Lower lobe of right lung (tissue), 2 donors: ENCODE data around the gene FAM107B. TPM values are rescaled to one million over a fixed set of nuclear protein-coding genes. Genes with fewer than 3 reads are reported as not detected.

ENCODE experiments used
- ATAC-seq, 2 donors: fragments of 200-7000 bp; cut with Tn5 transposase; one replicate each; pipeline ENCODE4 v1.9.1; 2020 to 2022; ENCODE audit warnings: mild to moderate bottlenecking in 2 of 2, moderate library complexity in 2 of 2
- DNase-seq: peaks from one replicate; pipeline ENCODE4 v3.0.0-alpha.2; 2020
- H3K27ac ChIP-seq: fragments of 200-600 bp; one replicate; pipeline ENCODE4 v1.8.0; 2022
- H3K27me3 ChIP-seq: fragments of 200-600 bp; one replicate; pipeline ENCODE4 v1.8.0; 2022; ENCODE audit warnings: low read depth
- H3K36me3 ChIP-seq: fragments of 200-600 bp; one replicate; pipeline ENCODE4 v1.8.0; 2022; ENCODE audit warnings: mild to moderate bottlenecking
- H3K4me1 ChIP-seq: fragments of 200-600 bp; one replicate; pipeline ENCODE4 v1.8.0; 2022
- H3K4me3 ChIP-seq: fragments of 200-600 bp; one replicate; pipeline ENCODE4 v1.8.0; 2022; ENCODE audit warnings: mild to moderate bottlenecking
- H3K9me3 ChIP-seq: fragments of 200-600 bp; one replicate; pipeline ENCODE4 v1.8.0; 2022
- CTCF ChIP-seq: fragments of 200-600 bp; IDR thresholded peaks from one replicate; pipeline ENCODE4 v1.8.0; 2022; ENCODE audit warnings: antibody characterized with exemption, mild to moderate bottlenecking
- intact Hi-C: fragments of 100-400 bp; cut with DNase I; formaldehyde crosslinking; loops from one replicate; pipeline ENCODE4 v1.11.0; 2022
- total RNA-seq: library from RNA; stranded (reverse); fragmentation: NEBNext Ultra II Directional; extraction: Animal tissue kit (Norgen Biotek cat#: 25700); gene quantifications from one replicate; pipeline ENCODE4 v1.2.1, GENCODE V29; 2021
- donor health status: DM: no; HTN: yes; CAD: no; lungs with severe emphysema.

FAM107B gene
- total RNA-seq, 1 donor from 2014 or later, result 75.4 TPM

GRCh38 chr10:14698111-14698828 is 76.4 kb downstream of the FAM107B start:
- H3K9me3 ChIP-seq, result no peaks in the 10 kb centered on the region
- no peak for TF ChIP-seq CTCF
- H3K27ac ChIP-seq, result no peak overlapping the region
- H3K27me3 ChIP-seq, result no peaks in the 10 kb centered on the region
- intact Hi-C loops, result no loop called here
- no peaks in the 10 kb centered on the region for H3K36me3 ChIP-seq
- no peak for ATAC-seq
- no peaks in the 10 kb centered on the region for H3K4me1 ChIP-seq
- no peak overlapping the region for H3K4me3 ChIP-seq
- no peak for DNase-seq

GRCh38 chr10:14697281-14697680 is 77.4 kb downstream of the FAM107B start:
- Histone ChIP-seq H3K27me3 (no peaks in the 10 kb centered on the region), H3K9me3 (no peaks in the 10 kb centered on the region), H3K4me3 (no peak overlapping the region), H3K27ac (no peak overlapping the region), H3K4me1 (no peaks in the 10 kb centered on the region), H3K36me3 (no peaks in the 10 kb centered on the region)
- TF ChIP-seq CTCF, result no peak
- intact Hi-C loops, result no loop called here
- DNase-seq (no peak), ATAC-seq (no peak)

DNA sequence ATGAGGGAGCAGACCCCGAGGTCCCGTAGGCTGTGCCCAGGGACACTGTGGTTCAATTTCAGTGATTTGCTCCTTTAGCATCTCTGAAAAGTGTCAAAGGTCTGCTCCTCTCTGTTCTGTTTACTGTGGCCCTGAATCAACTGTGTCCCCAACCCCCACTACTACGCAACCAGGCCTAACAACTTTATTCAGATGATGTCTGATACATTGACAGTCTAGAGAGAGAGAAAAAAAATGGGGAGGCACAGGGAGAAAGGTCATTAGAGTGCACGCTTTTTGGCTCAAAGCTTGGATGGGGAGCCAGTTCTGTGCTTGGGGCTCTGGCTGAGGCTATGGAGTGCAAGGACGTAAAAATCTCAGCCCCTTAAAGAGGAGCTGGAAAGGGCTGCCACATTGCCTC is 77.9 kb downstream of the FAM107B start:
- Histone ChIP-seq H3K4me3 (no peak overlapping the region), H3K9me3 (no peaks in the 10 kb centered on the region), H3K27ac (no peak overlapping the region), H3K36me3 (no peaks in the 10 kb centered on the region), H3K27me3 (no peaks in the 10 kb centered on the region), H3K4me1 (no peaks in the 10 kb centered on the region)
- TF ChIP-seq CTCF, result no peak
- intact Hi-C loops, result no loop called here
- no peak for DNase-seq
- no peak for ATAC-seq

GRCh38 chr10:14695847-14696480 is 78.7 kb downstream of the FAM107B start:
- no peaks in the 10 kb centered on the region for H3K4me1 ChIP-seq
- no peaks in the 10 kb centered on the region for H3K36me3 ChIP-seq
- ATAC-seq (no peak), DNase-seq (no peak)
- H3K9me3 ChIP-seq, result no peaks in the 10 kb centered on the region
- no peaks in the 10 kb centered on the region for H3K27me3 ChIP-seq
- no peak overlapping the region for H3K27ac ChIP-seq
- intact Hi-C loops, result no loop called here
- TF ChIP-seq CTCF, result no peak
- no peak overlapping the region for H3K4me3 ChIP-seq

GRCh38 chr10:14693891-14694290 is 80.8 kb downstream of the FAM107B start:
- Histone ChIP-seq H3K27me3 (no peaks in the 10 kb centered on the region), H3K4me1 (peaks cover under 1% of the 10 kb centered on the region), H3K4me3 (no peak overlapping the region), H3K27ac (no peak overlapping the region), H3K36me3 (no peaks in the 10 kb centered on the region), H3K9me3 (no peaks in the 10 kb centered on the region)
- ATAC-seq, result no peak
- intact Hi-C loops, result no loop called here
- no peak for TF ChIP-seq CTCF
- DNase-seq, result no peak
